ENCODE results near the gene C2CD5. TPM values are rescaled to one million over a fixed set of nuclear protein-coding genes. Genes with fewer than 3 reads are reported as not detected.
"Not testable (repeated sequence)": the region's sequence is repeated elsewhere in the genome, so short reads cannot be mapped to it uniquely, and the experiment has no call there.

Gene C2CD5
- total RNA-seq, 1 donor from 2014 or later: 22.4 TPM

DNA sequence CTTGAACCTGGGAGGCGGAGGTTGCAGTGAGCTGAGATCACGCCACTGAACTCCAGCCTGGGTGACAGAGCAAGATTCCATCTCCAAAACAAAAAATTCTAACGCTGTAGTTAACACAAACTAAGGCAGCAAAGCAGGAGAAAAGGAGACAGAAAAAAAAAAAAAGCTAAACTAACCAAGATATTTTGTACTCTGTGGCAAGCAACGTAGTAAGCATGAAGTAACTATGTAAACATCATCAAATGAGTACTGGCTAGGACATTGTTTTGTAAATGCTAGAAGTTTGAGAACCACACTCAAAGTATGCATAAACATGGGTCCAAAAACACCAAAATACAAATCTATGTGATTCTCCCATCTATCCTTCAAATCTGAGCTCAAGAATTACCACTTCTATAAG, 44.2 kb downstream of the C2CD5 start:
- no peak overlapping the region for H3K27ac Mint-ChIP-seq (ENCODE audit: unreplicated experiment)
- H3K4me1 Mint-ChIP-seq (ENCODE audit: unreplicated experiment): no peaks in the 10 kb centered on the region

GRCh38 chr12:22499445-22499844, 44.9 kb downstream of the C2CD5 start:
- DNase-seq (ENCODE audit: low spot score): no peak
- no peaks in the 10 kb centered on the region for H3K9me3 Mint-ChIP-seq (ENCODE audit: unreplicated experiment)
- H3K4me1 Mint-ChIP-seq (ENCODE audit: unreplicated experiment): no peaks in the 10 kb centered on the region
- no peak overlapping the region for H3K4me3 Mint-ChIP-seq (ENCODE audit: unreplicated experiment)
- no peaks in the 10 kb centered on the region for H3K36me3 Mint-ChIP-seq (ENCODE audit: low read depth, unreplicated experiment)
- TF ChIP-seq CTCF (IDR thresholded peaks at IDR 0.05; ENCODE audit: unreplicated experiment): no peak
- H3K27me3 Mint-ChIP-seq (ENCODE audit: unreplicated experiment): no peaks in the 10 kb centered on the region
- H3K27ac Mint-ChIP-seq (ENCODE audit: unreplicated experiment): no peak overlapping the region

More for the DNA sequence above, 44.2 kb downstream of the C2CD5 start:
- no peak overlapping the region for H3K4me3 Mint-ChIP-seq (ENCODE audit: unreplicated experiment)
- TF ChIP-seq CTCF (IDR thresholded peaks at IDR 0.05; ENCODE audit: unreplicated experiment): no peak
- H3K27me3 Mint-ChIP-seq (ENCODE audit: unreplicated experiment): no peaks in the 10 kb centered on the region
- no peaks in the 10 kb centered on the region for H3K36me3 Mint-ChIP-seq (ENCODE audit: low read depth, unreplicated experiment)
- no peaks in the 10 kb centered on the region for H3K9me3 Mint-ChIP-seq (ENCODE audit: unreplicated experiment)
- no peak for DNase-seq (ENCODE audit: low spot score)

GRCh38 chr12:22494319-22494718, 50.0 kb downstream of the C2CD5 start:
- Mint-ChIP-seq H3K27ac (ENCODE audit: unreplicated experiment) (no peak overlapping the region), H3K4me3 (ENCODE audit: unreplicated experiment) (no peak overlapping the region)

DNA sequence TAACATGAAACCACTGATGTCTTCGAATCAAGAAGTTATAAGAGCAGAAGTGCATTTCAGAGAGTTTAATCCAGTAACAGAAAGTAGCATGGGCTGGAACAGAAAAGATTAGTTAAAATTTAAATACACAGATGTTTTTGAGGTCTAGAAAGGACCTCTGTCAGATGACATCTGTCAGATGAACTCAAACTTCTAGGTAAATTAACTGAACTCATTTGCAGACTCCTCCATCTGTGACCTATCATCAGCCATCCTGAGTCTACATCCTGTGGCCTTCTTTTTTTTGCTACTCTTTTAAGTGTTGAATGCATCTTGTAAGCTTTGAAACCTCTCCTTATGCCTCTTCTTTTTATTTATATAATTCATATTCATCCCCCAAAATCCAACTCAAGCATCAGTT, 53.3 kb downstream of the C2CD5 start:
- H3K27ac Mint-ChIP-seq (ENCODE audit: unreplicated experiment): no peak overlapping the region
- DNase-seq (ENCODE audit: low spot score): no peak
- no peaks in the 10 kb centered on the region for H3K9me3 Mint-ChIP-seq (ENCODE audit: unreplicated experiment)
- no peaks in the 10 kb centered on the region for H3K27me3 Mint-ChIP-seq (ENCODE audit: unreplicated experiment)
- H3K4me1 Mint-ChIP-seq (ENCODE audit: unreplicated experiment): no peaks in the 10 kb centered on the region
- H3K36me3 Mint-ChIP-seq (ENCODE audit: low read depth, unreplicated experiment): peaks cover 7% of the 10 kb centered on the region
- no peak for TF ChIP-seq CTCF (IDR thresholded peaks at IDR 0.05; ENCODE audit: unreplicated experiment)
- H3K4me3 Mint-ChIP-seq (ENCODE audit: unreplicated experiment): no peak overlapping the region

More at GRCh38 chr12:22494319-22494718, 50.0 kb downstream of the C2CD5 start:
- TF ChIP-seq CTCF (IDR thresholded peaks at IDR 0.05; ENCODE audit: unreplicated experiment): no peak
- DNase-seq (ENCODE audit: low spot score): no peak
- Mint-ChIP-seq H3K9me3 (ENCODE audit: unreplicated experiment) (no peaks in the 10 kb centered on the region), H3K36me3 (ENCODE audit: low read depth, unreplicated experiment) (no peaks in the 10 kb centered on the region), H3K4me1 (ENCODE audit: unreplicated experiment) (no peaks in the 10 kb centered on the region), H3K27me3 (ENCODE audit: unreplicated experiment) (no peaks in the 10 kb centered on the region)

- no peak for DNase-seq (ENCODE audit: low spot score)
- H3K9me3 Mint-ChIP-seq (ENCODE audit: unreplicated experiment): no peaks in the 10 kb centered on the region
- H3K36me3 Mint-ChIP-seq (ENCODE audit: low read depth, unreplicated experiment): peaks cover 12% of the 10 kb centered on the region
- H3K27ac Mint-ChIP-seq (ENCODE audit: unreplicated experiment): no peak overlapping the region
- no peaks in the 10 kb centered on the region for H3K4me1 Mint-ChIP-seq (ENCODE audit: unreplicated experiment)
- no peak for TF ChIP-seq CTCF (IDR thresholded peaks at IDR 0.05; ENCODE audit: unreplicated experiment)
- H3K4me3 Mint-ChIP-seq (ENCODE audit: unreplicated experiment): no peak overlapping the region
- no peaks in the 10 kb centered on the region for H3K27me3 Mint-ChIP-seq (ENCODE audit: unreplicated experiment)
These were observed 55.9 kb downstream of the C2CD5 start for GRCh38 chr12:22488478-22488877.

DNA sequence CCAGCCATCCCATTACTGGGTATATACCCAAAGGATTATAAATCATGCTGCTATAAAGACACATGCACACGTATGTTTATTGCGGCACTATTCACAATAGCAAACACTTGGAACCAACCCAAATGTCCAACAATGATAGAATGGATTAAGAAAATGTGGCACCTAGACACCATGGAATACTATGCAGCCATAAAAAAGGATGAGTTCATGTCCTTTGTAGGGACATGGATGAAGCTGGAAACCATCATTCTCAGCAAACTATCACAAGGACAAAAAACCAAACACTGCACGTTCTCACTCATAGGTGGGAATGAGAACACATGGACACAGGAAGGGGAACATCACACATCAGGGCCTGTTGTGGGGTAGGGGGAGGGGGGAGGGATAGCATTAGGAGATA, 56.7 kb downstream of the C2CD5 start:
- not testable (repeated sequence) for H3K27me3 Mint-ChIP-seq (ENCODE audit: unreplicated experiment); H3K27ac Mint-ChIP-seq (ENCODE audit: unreplicated experiment); H3K4me1 Mint-ChIP-seq (ENCODE audit: unreplicated experiment); H3K4me3 Mint-ChIP-seq (ENCODE audit: unreplicated experiment); DNase-seq (ENCODE audit: low spot score); H3K9me3 Mint-ChIP-seq (ENCODE audit: unreplicated experiment)
- H3K36me3 Mint-ChIP-seq (ENCODE audit: low read depth, unreplicated experiment): peaks cover 12% of the 10 kb centered on the region

All from endothelial cell (in vitro differentiated cells).